GM13977 (cell line): ENCODE results near the gene SNX12.
A peak's percentile ranks its signal among the peaks of the same experiment; 100 is the strongest.

ENCODE experiments used
- DNase-seq: peaks from one replicate; pipeline ENCODE4 v3.0.0; 2012; ENCODE audit warnings: low spot score
- in situ Hi-C: fragments of 300-500 bp; cut with MboI; formaldehyde crosslinking; loops from one replicate; pipeline ENCODE4 v1.12.0; 2022; ENCODE audit warnings: low sequenced_read_pairs, low pct_unique_long_range_greater_than_20kb, mixed read lengths, inconsistent platforms; ENCODE audit not compliant: unreplicated experiment
- TF ChIP-seq, protein P1 (sequence below): IDR thresholded peaks from 2 replicates; pipeline ENCODE4 v1.5.1; 2012; ENCODE audit warnings: mild to moderate bottlenecking, control low read depth; ENCODE audit not compliant: insufficient read depth; ENCODE audit errors: extremely low read depth, missing control alignments

Gene SNX12

DNA sequence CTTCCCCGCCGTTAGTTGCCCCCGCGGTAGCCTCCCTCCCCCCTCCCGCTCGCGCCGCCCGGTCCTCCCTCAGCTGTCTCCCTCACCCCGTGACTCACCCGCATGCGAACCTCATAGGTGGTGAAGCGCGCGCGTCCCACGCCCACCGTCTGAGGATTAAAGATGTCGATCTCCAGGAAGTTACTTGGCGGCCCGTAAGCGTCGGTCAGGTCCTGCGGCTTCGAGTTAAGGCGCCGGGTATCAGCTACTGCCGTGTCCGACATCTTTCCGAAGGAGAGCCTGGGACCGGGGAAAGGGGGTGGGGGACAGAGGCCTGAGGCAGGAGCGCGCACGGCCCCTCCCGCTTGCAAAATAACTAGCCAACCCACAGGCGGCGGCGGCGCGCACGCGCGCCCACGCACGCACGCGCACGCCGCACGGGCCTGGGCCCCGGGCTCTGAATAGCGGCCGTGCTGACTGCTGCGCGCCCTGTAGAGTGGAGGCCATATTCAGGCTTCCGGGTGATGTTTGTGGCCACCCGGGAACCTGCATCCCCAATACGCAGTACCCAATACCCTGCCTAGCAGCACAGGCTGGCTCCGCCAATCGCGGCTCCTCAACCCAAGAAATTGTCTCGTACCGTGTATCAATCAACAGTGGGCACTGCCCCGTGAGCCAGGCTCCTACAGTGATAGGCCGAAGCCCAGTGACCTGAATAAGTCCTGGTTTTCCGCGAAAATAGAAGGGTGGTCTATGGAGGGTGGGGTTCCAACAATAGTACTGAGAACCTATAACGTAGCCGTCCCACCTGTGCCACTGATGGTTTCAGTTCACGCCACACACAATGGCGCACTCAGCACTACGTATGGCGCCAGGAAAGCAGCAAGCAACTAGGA is at the start of gene SNX12:
Gene SNX12 (minus strand): TSS at position 291 of the 875 bp plus-strand sequence. CDS start 28 bp downstream, at position 263.
- DNase-seq, result peak; percentile 89
- in situ Hi-C loops, result no loop called here
- TF ChIP-seq, protein P1, sequence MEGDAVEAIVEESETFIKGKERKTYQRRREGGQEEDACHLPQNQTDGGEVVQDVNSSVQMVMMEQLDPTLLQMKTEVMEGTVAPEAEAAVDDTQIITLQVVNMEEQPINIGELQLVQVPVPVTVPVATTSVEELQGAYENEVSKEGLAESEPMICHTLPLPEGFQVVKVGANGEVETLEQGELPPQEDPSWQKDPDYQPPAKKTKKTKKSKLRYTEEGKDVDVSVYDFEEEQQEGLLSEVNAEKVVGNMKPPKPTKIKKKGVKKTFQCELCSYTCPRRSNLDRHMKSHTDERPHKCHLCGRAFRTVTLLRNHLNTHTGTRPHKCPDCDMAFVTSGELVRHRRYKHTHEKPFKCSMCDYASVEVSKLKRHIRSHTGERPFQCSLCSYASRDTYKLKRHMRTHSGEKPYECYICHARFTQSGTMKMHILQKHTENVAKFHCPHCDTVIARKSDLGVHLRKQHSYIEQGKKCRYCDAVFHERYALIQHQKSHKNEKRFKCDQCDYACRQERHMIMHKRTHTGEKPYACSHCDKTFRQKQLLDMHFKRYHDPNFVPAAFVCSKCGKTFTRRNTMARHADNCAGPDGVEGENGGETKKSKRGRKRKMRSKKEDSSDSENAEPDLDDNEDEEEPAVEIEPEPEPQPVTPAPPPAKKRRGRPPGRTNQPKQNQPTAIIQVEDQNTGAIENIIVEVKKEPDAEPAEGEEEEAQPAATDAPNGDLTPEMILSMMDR, result peak; percentile 86

DNA sequence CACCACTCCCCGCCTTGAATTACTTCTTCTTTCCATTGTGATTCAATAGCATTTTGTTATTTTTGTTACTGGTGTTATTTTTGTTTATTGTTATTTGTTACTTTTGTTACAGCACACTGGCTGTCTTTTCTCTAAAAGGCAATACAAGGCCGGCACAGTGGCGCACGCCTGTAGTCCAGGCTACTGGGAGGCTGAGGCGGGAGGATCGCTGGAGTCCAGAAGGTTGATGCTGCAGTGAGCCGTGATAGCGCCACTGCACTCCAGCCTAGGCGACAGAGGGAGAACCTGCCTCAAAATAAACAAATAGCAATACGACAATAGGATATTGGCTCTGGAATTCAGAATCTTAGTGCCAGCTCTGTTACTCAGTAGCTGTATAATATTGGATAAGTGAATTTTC is 49.2 kb upstream of the SNX12 start:
- TF ChIP-seq, protein P1, result no peak
- DNase-seq, result no peak

DNA sequence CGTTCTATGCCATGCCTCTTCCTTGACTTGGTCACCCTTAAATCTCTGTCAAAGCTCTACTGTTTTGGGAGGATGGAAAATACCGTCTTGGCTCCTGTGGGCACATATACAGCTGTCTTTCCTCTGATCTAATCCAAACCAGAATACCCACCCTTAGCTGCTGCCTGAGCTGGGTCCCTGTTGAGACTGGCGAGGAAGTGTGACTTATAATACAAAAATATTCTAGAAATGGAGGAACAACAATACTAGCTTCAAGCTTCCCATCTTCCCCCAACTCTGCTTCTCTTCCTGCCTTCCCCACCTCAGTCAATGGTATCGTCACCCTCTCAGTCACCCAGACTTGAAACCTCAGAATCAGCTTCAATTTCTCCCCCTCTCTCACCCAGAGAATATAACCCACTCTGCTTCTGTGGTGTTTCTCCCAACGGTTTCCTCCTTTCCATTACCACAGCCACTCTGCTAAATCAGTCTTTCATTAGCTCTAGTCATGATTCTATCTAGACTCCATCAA is 43.8 kb upstream of the SNX12 start:
- TF ChIP-seq, protein P1, result no peak
- in situ Hi-C loops, result no loop called here
- DNase-seq, result no peak

More for the DNA sequence above, 49.2 kb upstream of the SNX12 start:
- in situ Hi-C loops, result no loop called here

DNA sequence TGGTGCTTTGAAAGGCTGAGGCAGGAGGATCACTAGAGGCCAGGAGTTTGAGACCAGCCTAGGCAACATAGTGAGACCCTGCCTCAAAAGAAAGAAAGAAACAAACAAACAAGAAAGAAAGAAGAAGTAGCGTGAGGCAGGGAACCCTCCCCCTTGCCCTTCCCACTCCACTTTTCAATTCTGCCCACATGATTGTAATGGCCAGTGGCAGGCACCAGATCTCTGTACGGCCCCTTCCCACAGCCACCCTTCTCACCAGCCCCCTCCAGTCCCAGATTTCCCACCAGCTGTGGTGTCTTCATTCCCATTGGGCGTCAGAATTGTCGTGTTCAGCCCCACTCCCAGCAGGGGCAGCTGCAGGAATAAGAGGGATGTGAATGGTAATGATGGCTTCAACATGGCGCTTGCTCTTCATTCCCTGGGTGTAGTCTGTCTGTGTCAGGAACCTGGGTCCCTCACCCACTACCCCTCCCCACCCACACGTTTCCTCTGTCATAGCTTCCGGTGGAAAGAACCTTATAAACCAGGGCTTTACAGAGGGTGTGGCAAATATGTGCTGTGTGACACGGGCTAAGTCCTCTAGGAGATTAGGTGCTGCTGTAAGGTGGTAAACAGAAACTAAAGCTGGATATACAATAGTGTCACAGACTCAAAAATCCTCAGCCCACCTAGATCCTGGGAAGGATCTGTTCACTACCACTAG is 43.2 kb upstream of the SNX12 start, which contains the start of gene IL2RG:
Gene IL2RG (minus strand): TSS at position 437 of the 703 bp plus-strand sequence. CDS start 38 bp downstream, at position 399.
- DNase-seq, result peak; percentile 74
- in situ Hi-C loops, result no loop called here
- TF ChIP-seq, protein P1, result no peak

DNA sequence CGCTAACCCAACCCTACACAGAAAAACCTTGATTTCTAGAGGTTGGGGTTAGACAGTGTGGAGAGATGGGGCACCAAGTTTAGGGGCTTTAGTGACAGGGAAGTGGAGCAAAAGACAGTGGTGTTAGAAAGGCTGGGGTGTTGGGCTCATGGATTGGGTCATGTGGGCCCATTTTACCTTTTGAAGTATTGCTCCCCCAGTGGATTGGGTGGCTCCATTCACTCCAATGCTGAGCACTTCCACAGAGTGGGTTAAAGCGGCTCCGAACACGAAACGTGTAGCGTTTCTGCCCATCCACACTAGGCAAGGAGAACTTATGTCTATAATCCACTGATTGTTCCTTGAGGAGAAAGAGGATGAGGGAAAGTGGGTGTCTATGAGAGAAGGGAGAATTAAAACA is 40.9 kb upstream of the SNX12 start:
- TF ChIP-seq, protein P1, result no peak
- DNase-seq, result no peak
- in situ Hi-C loops, result no loop called here

DNA sequence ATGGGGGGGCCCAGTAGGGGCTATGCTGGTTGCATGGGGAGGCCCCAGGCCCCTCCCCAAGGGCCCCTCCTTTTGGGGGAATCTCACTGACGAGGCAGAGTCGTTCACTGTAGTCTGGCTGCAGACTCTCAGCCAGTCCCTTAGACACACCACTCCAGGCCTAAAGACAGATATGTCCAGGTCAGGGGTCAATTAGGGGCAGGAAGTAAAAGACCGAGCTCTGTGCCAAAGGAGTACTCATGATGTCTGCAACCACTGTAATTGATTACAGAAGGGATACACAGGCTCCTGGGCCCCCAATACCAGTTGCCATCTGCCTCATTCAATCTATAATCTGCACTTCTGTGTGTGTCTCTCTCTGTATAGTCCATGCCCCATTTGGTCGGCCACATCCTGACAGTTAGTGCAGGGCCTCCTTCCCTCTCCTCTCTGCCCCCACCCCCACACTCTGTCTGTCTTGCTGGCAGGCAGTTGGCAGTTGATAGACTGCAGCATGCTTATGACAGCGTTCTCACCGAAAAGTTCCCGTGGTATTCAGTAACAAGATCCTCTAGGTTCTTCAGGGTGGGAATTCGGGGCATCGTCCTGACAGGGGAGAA is 39.7 kb upstream of the SNX12 start:
- TF ChIP-seq, protein P1, result no peak
- no peak for DNase-seq
- in situ Hi-C loops, result no loop called here
